Endothelial cell of umbilical vein (primary cell): ENCODE results near the gene CACNA2D1. TPM values are rescaled to one million over a fixed set of nuclear protein-coding genes. Genes with fewer than 3 reads are reported as not detected.

ENCODE experiments used
- BruUV-seq: library from RNA; stranded (reverse); fragments of 400-500 nt; replicated peaks from 2 replicates; lab custom pipeline; 2021; lab: Mats Ljungman, UMichigan
- CTCF ChIA-PET: fragments of 300-600, 350-600 bp; sonication (Branson Sonifier 250); formaldehyde crosslinking; loops from one replicate; lab custom pipeline; 2021; ENCODE audit warnings: antibody characterized with exemption, inconsistent platforms; lab: Charles Lee
- POLR2A ChIA-PET: fragments of 300-600, 350-600 bp; sonication (Branson Sonifier 250); formaldehyde crosslinking; loops from one replicate; lab custom pipeline; 2021; ENCODE audit warnings: antibody characterized with exemption, inconsistent platforms; lab: Charles Lee
- DNase-seq: peaks from one replicate; pipeline ENCODE4 v3.0.0-alpha.2; 2011; ENCODE audit warnings: low read depth, low spot score
- FAIRE-seq: peaks from 2 replicates; lab custom pipeline; 2011; peaks lifted over from hg19 to GRCh38; lab: Jason Lieb, UNC
- H2AFZ ChIP-seq: 2 replicates; pipeline ENCODE4 v1.6.0; 2012; ENCODE audit warnings: low read depth, low read length, control low read depth, inconsistent platforms
- H3K27ac ChIP-seq: 2 replicates; pipeline ENCODE4 v1.5.1; 2011; ENCODE audit warnings: low read depth, mild to moderate bottlenecking, control low read depth, low read length, moderate library complexity; ENCODE audit not compliant: insufficient read depth
- H3K27me3 ChIP-seq, 2 experiments: 2 replicates each; pipeline versions ENCODE4 v1.6.0 to v1.6.1; 2011; ENCODE audit warnings: low read length in 2 of 2, mixed read lengths in 1 of 2; ENCODE audit not compliant: control insufficient read depth in 2 of 2, insufficient read depth in 2 of 2
- H3K36me3 ChIP-seq, 2 experiments: 2 replicates in 1 of 2; 3 replicates in 1 of 2; pipeline ENCODE4 v1.5.1; 2011; ENCODE audit warnings: low read length in 2 of 2, mild to moderate bottlenecking in 1 of 2, moderate library complexity in 1 of 2; ENCODE audit not compliant: control insufficient read depth in 2 of 2, insufficient read depth in 2 of 2; ENCODE audit errors: extremely low read depth in 1 of 2
- H3K4me1 ChIP-seq: 3 replicates; pipeline ENCODE4 v1.5.1; 2011; ENCODE audit warnings: mild to moderate bottlenecking, low read length; ENCODE audit not compliant: control insufficient read depth, insufficient read depth; ENCODE audit errors: extremely low read depth
- H3K4me2 ChIP-seq: 2 replicates; pipeline ENCODE4 v1.6.1; 2011; ENCODE audit warnings: low read length, control low read depth, mixed read lengths; ENCODE audit not compliant: insufficient read depth
- H3K4me3 ChIP-seq, 3 experiments: fragments of 200-600 bp in 1 of 3; sonication (generic), shearing (Covaris generic) in 1 of 3; replicated peaks in 1 of 3; 2 replicates each; pipeline ENCODE4 v1.5.1; 2011 to 2016; ENCODE audit warnings: control low read depth in 3 of 3, low read length in 3 of 3, mild to moderate bottlenecking in 2 of 3, inconsistent platforms in 1 of 3, low read depth in 1 of 3, moderate library complexity in 1 of 3; ENCODE audit not compliant: insufficient read depth in 1 of 3
- H3K79me2 ChIP-seq: 2 replicates; pipeline ENCODE4 v1.6.0; 2012; ENCODE audit warnings: low read length, inconsistent platforms; ENCODE audit not compliant: control insufficient read depth, insufficient read depth
- H3K9ac ChIP-seq: replicated peaks from 2 replicates; pipeline ENCODE3; 2011; ENCODE audit warnings: low read length, control low read depth; ENCODE audit not compliant: insufficient read depth; ENCODE audit errors: extremely low read depth
- H3K9me1 ChIP-seq: replicated peaks from 3 replicates; pipeline ENCODE4 v1.6.0; 2011; ENCODE audit warnings: mild to moderate bottlenecking, low read length; ENCODE audit not compliant: control insufficient read depth, insufficient read depth; ENCODE audit errors: extremely low read depth
- H3K9me3 ChIP-seq: replicated peaks from 2 replicates; pipeline ENCODE4 v1.5.1; 2012; ENCODE audit warnings: low read length, inconsistent platforms; ENCODE audit not compliant: control insufficient read depth, insufficient read depth
- H4K20me1 ChIP-seq: replicated peaks from 2 replicates; pipeline ENCODE3; 2011; ENCODE audit warnings: mild to moderate bottlenecking, low read length; ENCODE audit not compliant: control insufficient read depth, insufficient read depth; ENCODE audit errors: extremely low read depth
- CTCF ChIP-seq, 2 donors: IDR thresholded peaks; 1 replicate in 1 of 2; 2 replicates in 1 of 2; pipeline ENCODE4 v1.5.1; 2011; ENCODE audit warnings: low read length in 2 of 2, mild to moderate bottlenecking in 2 of 2, moderate library complexity in 2 of 2, control low read depth in 1 of 2, inconsistent platforms in 1 of 2, low read depth in 1 of 2; ENCODE audit not compliant: insufficient read depth in 1 of 2; ENCODE audit errors: extremely low read depth in 1 of 2
- EZH2 ChIP-seq: IDR thresholded peaks from 2 replicates; pipeline ENCODE4 v1.6.1; 2012; ENCODE audit warnings: borderline replicate concordance, low read depth, mild to moderate bottlenecking, moderate library complexity, low read length, inconsistent platforms; ENCODE audit not compliant: severe bottlenecking
- FOS ChIP-seq: IDR thresholded peaks from 2 replicates; pipeline ENCODE4 v1.6.1; 2011; ENCODE audit warnings: mild to moderate bottlenecking, low read length, moderate library complexity, borderline replicate concordance; ENCODE audit not compliant: insufficient read depth
- GATA2 ChIP-seq: IDR thresholded peaks from 2 replicates; pipeline ENCODE4 v1.7.0; 2011; ENCODE audit warnings: low read depth, mild to moderate bottlenecking, moderate library complexity, mixed read lengths, low read length; ENCODE audit not compliant: insufficient read length, insufficient read depth
- JUN ChIP-seq: IDR thresholded peaks from 2 replicates; pipeline ENCODE4 v1.6.1; 2011; ENCODE audit warnings: borderline replicate concordance, low read depth; ENCODE audit not compliant: insufficient read length, insufficient read depth
- MYC ChIP-seq: IDR thresholded peaks from one replicate; pipeline ENCODE4 v1.6.1; 2011; ENCODE audit warnings: mild to moderate bottlenecking, low read depth, low read length
- POLR2A ChIP-seq: IDR thresholded peaks from 2 replicates; pipeline ENCODE4 v1.6.1; 2012; ENCODE audit warnings: low read depth, mild to moderate bottlenecking, control low read depth, low read length
- POLR2AphosphoS5 ChIP-seq: IDR thresholded peaks from 2 replicates; pipeline ENCODE4 v1.6.1; 2012; ENCODE audit warnings: low read depth, mild to moderate bottlenecking, control low read depth, low read length, moderate library complexity; ENCODE audit not compliant: insufficient read depth
- dilution Hi-C: fragments of 300-500 bp; cut with MboI; formaldehyde crosslinking; loops from one replicate; pipeline ENCODE4 v1.15.0; 2019; ENCODE audit warnings: low sequenced_read_pairs; ENCODE audit not compliant: extremely low pct_ligation_motif_present
- intact Hi-C: fragments of 100-400 bp; cut with micrococcal nuclease; formaldehyde crosslinking; loops from one replicate; pipeline ENCODE4 v1.10.0; 2022
- polyA plus RNA-seq, 4 experiments: library from polyadenylated mRNA; depleted of rRNA in 3 of 4; stranded (reverse) in 3 of 4; unstranded in 1 of 4; fragments of >200 nt; gene quantifications; 2 replicates each; pipeline versions ENCODE4 v1.2.1 to v1.2.3, GENCODE V29; 2011 to 2012; ENCODE audit warnings: missing spikeins in 1 of 4
- total RNA-seq: library from RNA; stranded (reverse); gene quantifications from 2 replicates; pipeline ENCODE4 v1.2.3, GENCODE V29; 2021
- TF ChIP-seq, protein P1 (sequence below): IDR thresholded peaks from 2 replicates; pipeline ENCODE4 v1.6.1; 2011; ENCODE audit not compliant: insufficient read depth, insufficient read length

The CACNA2D1 gene
- total and polyA plus RNA-seq, 2 donors (not counting 3 experiments of a cell fraction or from before 2014, with no cell fraction given) = 4.1 to 38.6 TPM

GRCh38 chr7:82223580-82223979 is 220.0 kb downstream of the CACNA2D1 start:
- H2AFZ ChIP-seq = no peak overlapping the region
- no peaks in the 10 kb centered on the region for H3K27me3 ChIP-seq
- H3K9ac ChIP-seq = no peak overlapping the region
- CTCF ChIA-PET = interaction anchor here (0.9 to 3.7 kb wide), 2 partner anchors 11 to 58 kb away, joined by 3 to 25 read pairs; no protein-coding TSS in a partner anchor
- TF ChIP-seq MYC (no peak), EZH2 (no peak), POLR2AphosphoS5 (no peak), JUN (no peak), FOS (no peak), CTCF (IDR thresholded peaks at IDR 0.05; ENCODE audit: extremely low read depth in 1 of 2, insufficient read depth in 1 of 2, low read depth in 1 of 2, low read length in 2 of 2) (no peak), GATA2 (no peak), POLR2A (no peak)
- TF ChIP-seq, protein P1, sequence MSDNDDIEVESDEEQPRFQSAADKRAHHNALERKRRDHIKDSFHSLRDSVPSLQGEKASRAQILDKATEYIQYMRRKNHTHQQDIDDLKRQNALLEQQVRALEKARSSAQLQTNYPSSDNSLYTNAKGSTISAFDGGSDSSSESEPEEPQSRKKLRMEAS = no peak
- peaks cover 2% of the 10 kb centered on the region for H3K9me1 ChIP-seq
- FAIRE-seq (no peak), DNase-seq (no peak)
- no peaks in the 10 kb centered on the region for H3K36me3 ChIP-seq
- H3K79me2 ChIP-seq = no peaks in the 10 kb centered on the region
- no peaks in the 10 kb centered on the region for H3K4me1 ChIP-seq
- POLR2A ChIA-PET = no interaction called here
- intact Hi-C loops = no loop called here
- H3K27ac ChIP-seq = no peak overlapping the region
- no peak overlapping the region for H3K4me2 ChIP-seq
- dilution Hi-C loops = no loop called here
- H4K20me1 ChIP-seq = no peaks in the 10 kb centered on the region
- H3K9me3 ChIP-seq = no peaks in the 10 kb centered on the region
- no TSS peak for BruUV-seq
- H3K4me3 ChIP-seq = no peak overlapping the region
